Lower leg skin (tissue), 4 donors: ENCODE results near the gene IMPDH1. TPM values are rescaled to one million over a fixed set of nuclear protein-coding genes. Genes with fewer than 3 reads are reported as not detected.

Source experiments
- DNase-seq, 2 donors: peaks; one replicate each; pipeline ENCODE4 v3.0.0-alpha.2; 2019; ENCODE audit warnings: low spot score in 2 of 2
- H3K4me3 ChIP-seq: fragments of 200-600 bp; sonication (generic); 2 replicates; pipeline ENCODE4 v1.5.1; 2017; ENCODE audit warnings: mild to moderate bottlenecking, low read depth; ENCODE audit not compliant: poor library complexity, severe bottlenecking
- CTCF ChIP-seq, 3 donors: fragments of 450-650 bp; IDR thresholded peaks; one replicate each; pipeline ENCODE4 v1.5.1; 2016; ENCODE audit warnings: antibody characterized with exemption in 3 of 3, mild to moderate bottlenecking in 3 of 3, moderate library complexity in 2 of 3
- POLR2A ChIP-seq, 2 donors: fragments of 450-650 bp; IDR thresholded peaks; one replicate each; pipeline ENCODE4 v1.6.1; 2016 to 2017; ENCODE audit warnings: antibody characterized with exemption in 2 of 2, mild to moderate bottlenecking in 1 of 2, moderate library complexity in 1 of 2
- WGBS, 2 donors: methylation state at CpG; one replicate each; pipeline ENCODE4 v1.1.5; 2018; 5-methylcytosine and 5-hydroxymethylcytosine counted together
- intact Hi-C: fragments of 100-400 bp; cut with DNase I; formaldehyde crosslinking; loops from one replicate; pipeline ENCODE4 v1.15.0; 2023; ENCODE audit warnings: low total_unique reads
- total RNA-seq, 4 donors: library from RNA; depleted of rRNA; stranded (reverse); fragments of >200 nt; gene quantifications; one replicate each; pipeline ENCODE4 v1.1.0, GENCODE V29; 2016

IMPDH1 gene
- total RNA-seq, 4 donors from 2014 or later = 45.6 to 71.7 (median 48.7) TPM

- TF ChIP-seq POLR2A (IDR thresholded peaks at IDR 0.05) (no peak), CTCF (IDR thresholded peaks at IDR 0.05) (no peak)
- H3K4me3 ChIP-seq = no peak overlapping the region
- no peak for DNase-seq
- 43 to 46% methylated on average over 2 of the region's 2 CpGs for WGBS, 2 donors
- intact Hi-C loops = no loop called here
Observed at GRCh38 chr7:128378637-128379036, 31.1 kb downstream of the IMPDH1 start.

- no peak for DNase-seq
- TF ChIP-seq CTCF (IDR thresholded peaks at IDR 0.05) (no peak), POLR2A (IDR thresholded peaks at IDR 0.05) (no peak)
- intact Hi-C loops = no loop called here
- no peak overlapping the region for H3K4me3 ChIP-seq
- whole genome bisulfite sequencing, 2 donors = 94 to 96% methylated on average over 3 of the region's 3 CpGs
Observed at GRCh38 chr7:128376077-128376476, 33.7 kb downstream of the IMPDH1 start.

- no peak for TF ChIP-seq CTCF (IDR thresholded peaks at IDR 0.05)
- TF ChIP-seq POLR2A (IDR thresholded peaks at IDR 0.05) = no peak
- WGBS, 2 donors = 69 to 75% methylated on average over 1 of the region's 1 CpG
- intact Hi-C loops = no loop called here
- DNase-seq = no peak
- H3K4me3 ChIP-seq = no peak overlapping the region
Observed at GRCh38 chr7:128374041-128374440, 35.7 kb downstream of the IMPDH1 start.

- DNase-seq = no peak
- 66 to 79% methylated on average over 2 of the region's 2 CpGs for WGBS, 2 donors
- TF ChIP-seq POLR2A (IDR thresholded peaks at IDR 0.05) (no peak), CTCF (IDR thresholded peaks at IDR 0.05) (no peak)
- intact Hi-C loops = no loop called here
- H3K4me3 ChIP-seq = no peak overlapping the region
Observed at GRCh38 chr7:128373606-128374005, 36.2 kb downstream of the IMPDH1 start.

GRCh38 chr7:128370491-128370890 is 39.3 kb downstream of the IMPDH1 start:
- no peak for DNase-seq
- TF ChIP-seq CTCF (IDR thresholded peaks at IDR 0.05) = no peak
- TF ChIP-seq POLR2A (IDR thresholded peaks at IDR 0.05) = no peak
- 90 to 92% methylated on average over 4 of the region's 4 CpGs for WGBS, 2 donors
- H3K4me3 ChIP-seq = no peak overlapping the region
- intact Hi-C loops = no loop called here

GRCh38 chr7:128366986-128367385 is 42.8 kb downstream of the IMPDH1 start:
- no peak for TF ChIP-seq POLR2A (IDR thresholded peaks at IDR 0.05)
- TF ChIP-seq CTCF (IDR thresholded peaks at IDR 0.05) = no peak
- intact Hi-C loops = no loop called here
- H3K4me3 ChIP-seq = no peak overlapping the region
- DNase-seq = no peak
